Body of pancreas (tissue), 4 donors: ENCODE data around the gene COL23A1. TPM values are rescaled to one million over a fixed set of nuclear protein-coding genes. Genes with fewer than 3 reads are reported as not detected.
A peak's percentile ranks its signal among the peaks of the same experiment; 100 is the strongest.

ENCODE experiments used
- ATAC-seq: fragments of 150-250 bp; one replicate; pipeline ENCODE4 v1.9.1; 2016
- DNase-seq, 4 donors: peaks; one replicate each; pipeline ENCODE4 v3.0.0-alpha.2; 2019
- H3K27ac ChIP-seq, 4 donors: fragments of 200-600 bp; sonication (generic); 1 replicate in 3 of 4; 2 replicates in 1 of 4; pipeline versions ENCODE4 v1.5.1 to v1.6.1; 2016 to 2019; ENCODE audit warnings: mild to moderate bottlenecking in 1 of 4, mixed read lengths in 1 of 4, moderate library complexity in 1 of 4
- H3K27me3 ChIP-seq, 2 donors: fragments of 200-600 bp; sonication (generic); one replicate each; pipeline ENCODE4 v1.6.0; 2016; ENCODE audit warnings: mild to moderate bottlenecking in 1 of 2
- H3K36me3 ChIP-seq, 2 donors: fragments of 200-600 bp; sonication (generic); replicated peaks in 1 of 2; 2 replicates each; pipeline ENCODE4 v1.5.1; 2016; ENCODE audit warnings: low read depth in 2 of 2; ENCODE audit not compliant: insufficient read depth in 1 of 2
- H3K4me1 ChIP-seq: fragments of 200-600 bp; sonication (generic); one replicate; pipeline ENCODE4 v1.6.0; 2016
- H3K4me3 ChIP-seq, 2 donors: fragments of 200-600 bp; sonication (generic); 1 replicate in 1 of 2; 2 replicates in 1 of 2; pipeline ENCODE4 v1.5.1; 2016 to 2019
- H3K9me3 ChIP-seq, 3 donors: fragments of 200-600 bp; sonication (generic); 1 replicate in 2 of 3; 2 replicates in 1 of 3; pipeline ENCODE4 v1.5.1; 2016
- CTCF ChIP-seq, 7 experiments: fragments of 450-650 bp in 4 of 7; fragments of 200-600 bp in 3 of 7; sonication (generic) in 3 of 7; IDR thresholded peaks; one replicate each; pipeline ENCODE4 v1.5.1; 2016 to 2019; ENCODE audit warnings: antibody characterized with exemption in 7 of 7
- POLR2A ChIP-seq, 3 donors: fragments of 450-650 bp; IDR thresholded peaks; one replicate each; pipeline ENCODE4 v1.6.1; 2016; ENCODE audit warnings: antibody characterized with exemption in 3 of 3, mild to moderate bottlenecking in 2 of 3
- WGBS, 2 donors: methylation state at CpG; one replicate each; pipeline ENCODE4 v1.1.5; 2017; 5-methylcytosine and 5-hydroxymethylcytosine counted together
- intact Hi-C: fragments of 100-400 bp; cut with DNase I; formaldehyde crosslinking; loops from one replicate; pipeline ENCODE4 v1.15.1; 2023
- total RNA-seq, 2 donors: library from RNA; depleted of rRNA; stranded (reverse); fragments of >200 nt; gene quantifications; one replicate each; pipeline ENCODE4 v1.1.0, GENCODE V29; 2016

COL23A1 gene
- total RNA-seq, 2 donors from 2014 or later, result not detected

GRCh38 chr5:178360222-178360925 is 229.8 kb downstream of the COL23A1 start:
- Histone ChIP-seq H3K27me3 (peaks cover 0 to 5% of the 10 kb centered on the region in 2 donors), H3K4me3 (no peak overlapping the region), H3K36me3 (no peaks in the 10 kb centered on the region), H3K27ac (no peak overlapping the region), H3K4me1 (no peaks in the 10 kb centered on the region), H3K9me3 (no peaks in the 10 kb centered on the region)
- WGBS, 2 donors, result 55 to 58% methylated on average over 15 to 19 of the region's 19 CpGs
- intact Hi-C loops, result no loop called here
- TF ChIP-seq POLR2A (IDR thresholded peaks at IDR 0.05) (no peak), CTCF (IDR thresholded peaks at IDR 0.05) (no peak)
- no peak for DNase-seq
- peak; percentile 21 for ATAC-seq

GRCh38 chr5:178359738-178360137 is 230.5 kb downstream of the COL23A1 start:
- H3K9me3 ChIP-seq, result no peaks in the 10 kb centered on the region
- TF ChIP-seq POLR2A (IDR thresholded peaks at IDR 0.05) (no peak), CTCF (IDR thresholded peaks at IDR 0.05) (no peak)
- intact Hi-C loops, result no loop called here
- H3K4me3 ChIP-seq, result no peak overlapping the region
- no peak for DNase-seq
- H3K27me3 ChIP-seq, result peaks cover 0 to 10% of the 10 kb centered on the region in 2 donors
- H3K27ac ChIP-seq, result no peak overlapping the region
- H3K4me1 ChIP-seq, result no peaks in the 10 kb centered on the region
- no peak for ATAC-seq
- H3K36me3 ChIP-seq, result no peaks in the 10 kb centered on the region
- whole genome bisulfite sequencing, 2 donors, result 30 to 38% methylated on average over 9 of the region's 9 CpGs

- 68 to 77% methylated on average over 5 of the region's 5 CpGs for WGBS, 2 donors
- intact Hi-C loops, result no loop called here
These were observed 232.5 kb downstream of the COL23A1 start for GRCh38 chr5:178357678-178358077.

GRCh38 chr5:178357121-178357521 is 233.1 kb downstream of the COL23A1 start:
- H3K9me3 ChIP-seq, result no peaks in the 10 kb centered on the region
- intact Hi-C loops, result no loop called here
- no peak overlapping the region for H3K4me3 ChIP-seq
- DNase-seq (peak in 1 of 4 donors; percentile 13), ATAC-seq (no peak)
- 16 to 25% methylated on average over 4 to 13 of the region's 13 CpGs for WGBS, 2 donors
- no peaks in the 10 kb centered on the region for H3K4me1 ChIP-seq
- no peaks in the 10 kb centered on the region for H3K36me3 ChIP-seq
- no peak overlapping the region for H3K27ac ChIP-seq
- H3K27me3 ChIP-seq, result peaks cover 0 to 10% of the 10 kb centered on the region in 2 donors
- no peak for TF ChIP-seq CTCF (IDR thresholded peaks at IDR 0.05)
- no peak for TF ChIP-seq POLR2A (IDR thresholded peaks at IDR 0.05)

More at GRCh38 chr5:178357678-178358077, 232.5 kb downstream of the COL23A1 start:
- TF ChIP-seq CTCF (IDR thresholded peaks at IDR 0.05) (no peak), POLR2A (IDR thresholded peaks at IDR 0.05) (no peak)
- H3K4me3 ChIP-seq, result no peak overlapping the region
- no peak for ATAC-seq
- peaks cover 0 to 10% of the 10 kb centered on the region in 2 donors for H3K27me3 ChIP-seq
- no peaks in the 10 kb centered on the region for H3K9me3 ChIP-seq
- DNase-seq, result no peak
- no peaks in the 10 kb centered on the region for H3K4me1 ChIP-seq
- no peak overlapping the region for H3K27ac ChIP-seq
- no peaks in the 10 kb centered on the region for H3K36me3 ChIP-seq

- Histone ChIP-seq H3K4me3 (no peak overlapping the region), H3K27ac (no peak overlapping the region), H3K36me3 (no peaks in the 10 kb centered on the region), H3K27me3 (peaks cover 0 to 10% of the 10 kb centered on the region in 2 donors), H3K4me1 (no peaks in the 10 kb centered on the region), H3K9me3 (no peaks in the 10 kb centered on the region)
- TF ChIP-seq POLR2A (IDR thresholded peaks at IDR 0.05), result no peak
- TF ChIP-seq CTCF (IDR thresholded peaks at IDR 0.05), result no peak
- intact Hi-C loops, result no loop called here
- DNase-seq (no peak), ATAC-seq (no peak)
- 0% methylated on average over 9 to 13 of the region's 13 CpGs for WGBS, 2 donors
These were observed 233.7 kb downstream of the COL23A1 start for GRCh38 chr5:178356431-178356872.
